Limb (tissue), 2 donors: ENCODE measurements around the gene MYBBP1A.

Experiments used
- DNase-seq, 2 donors: peaks; one replicate each; pipeline ENCODE4 v3.0.0-alpha.2; 2016; ENCODE audit errors: extremely low spot score in 2 of 2

MYBBP1A gene

GRCh38 chr17:4522661-4523060, 32.5 kb downstream of the MYBBP1A start:
- DNase-seq = no peak

GRCh38 chr17:4520894-4521600, 34.1 kb downstream of the MYBBP1A start:
- no peak for DNase-seq

- DNase-seq = no peak
Measured at GRCh38 chr17:4520060-4520893, 34.9 kb downstream of the MYBBP1A start.

GRCh38 chr17:4519361-4519788, 35.8 kb downstream of the MYBBP1A start:
- peak in 1 of 2 donors; percentile 59 for DNase-seq

GRCh38 chr17:4518901-4519300, 36.3 kb downstream of the MYBBP1A start:
- DNase-seq = no peak

- no peak for DNase-seq
Measured at GRCh38 chr17:4516735-4517134, 38.4 kb downstream of the MYBBP1A start.

GRCh38 chr17:4515501-4515900, 39.7 kb downstream of the MYBBP1A start:
- DNase-seq = no peak

- no peak for DNase-seq
Measured at GRCh38 chr17:4514779-4515178, 40.4 kb downstream of the MYBBP1A start.

DNA sequence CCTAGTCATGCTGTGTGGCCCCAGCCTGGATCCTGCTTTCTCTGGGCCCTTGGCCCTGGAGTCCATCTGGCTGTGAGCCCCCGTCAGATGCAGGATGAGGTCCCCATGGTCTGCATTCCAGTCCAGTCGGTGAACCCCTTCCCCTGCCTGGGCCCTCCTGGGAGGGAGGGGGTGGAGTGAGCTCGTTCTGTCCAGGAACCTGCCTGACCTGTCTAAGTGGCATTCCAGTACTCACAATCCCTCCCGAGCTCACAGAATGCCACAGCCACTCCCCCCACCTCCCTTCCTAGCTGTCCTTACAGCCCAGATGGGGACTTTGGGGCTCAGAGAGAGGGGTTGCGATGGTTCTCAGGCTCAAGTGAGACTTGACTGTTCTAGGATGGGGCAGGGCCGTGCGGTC, 41.0 kb downstream of the MYBBP1A start:
- no peak for DNase-seq

- DNase-seq = no peak
Measured at GRCh38 chr17:4513113-4514032, 41.8 kb downstream of the MYBBP1A start.

DNA sequence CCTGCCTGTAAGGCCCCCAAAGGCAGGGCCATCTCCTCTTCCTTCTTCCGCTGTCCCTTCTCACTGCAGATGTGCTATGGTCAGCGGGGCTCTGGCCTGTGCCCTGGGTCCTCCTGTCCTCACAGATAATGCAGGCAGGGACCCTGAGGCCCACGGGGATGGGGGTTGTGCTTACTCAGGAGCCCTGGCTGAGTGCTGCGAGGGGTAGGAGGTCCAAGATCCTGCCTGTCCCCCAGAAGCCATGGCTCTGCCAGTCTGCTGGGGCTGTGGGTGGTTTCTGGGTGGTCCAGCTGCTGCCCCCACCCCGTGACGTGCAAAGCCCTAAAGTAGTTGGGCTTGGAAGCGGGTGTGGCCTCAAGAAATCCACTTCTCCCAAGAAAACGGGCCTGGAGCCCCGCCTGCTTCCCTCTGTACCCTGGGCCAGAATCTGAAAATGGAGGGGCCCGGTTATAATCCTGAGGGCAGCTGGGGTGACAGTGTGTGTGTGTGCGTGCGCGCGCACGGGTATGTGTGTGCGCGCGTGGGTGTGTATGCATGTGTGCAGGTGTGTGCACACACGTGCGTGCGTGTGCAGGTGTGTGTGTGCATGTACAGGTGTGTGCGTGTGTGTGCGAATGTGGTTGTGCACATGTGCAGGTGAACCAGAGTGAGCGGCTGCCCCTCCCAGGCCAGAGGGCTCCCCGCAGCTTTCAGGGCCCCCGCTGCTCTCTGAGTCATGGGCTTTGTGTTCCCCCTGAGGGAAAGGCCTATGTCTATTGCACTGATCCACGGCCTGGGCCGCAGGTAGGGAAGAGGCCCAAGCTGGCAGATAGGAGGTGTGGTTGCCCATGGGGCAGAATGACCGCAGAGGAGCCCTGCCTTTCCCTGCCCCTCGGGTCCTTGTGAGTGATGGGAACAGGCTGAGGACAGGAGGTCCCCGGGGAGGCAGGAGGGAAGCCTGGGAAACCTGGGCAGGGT, 42.8 kb downstream of the MYBBP1A start:
- DNase-seq = no peak

- DNase-seq = no peak
Measured at GRCh38 chr17:4511199-4511932, 43.8 kb downstream of the MYBBP1A start.

GRCh38 chr17:4510618-4510941, 44.6 kb downstream of the MYBBP1A start:
- no peak for DNase-seq

- no peak for DNase-seq
Measured at GRCh38 chr17:4509923-4510617, 45.1 kb downstream of the MYBBP1A start.

GRCh38 chr17:4509401-4509800, 45.8 kb downstream of the MYBBP1A start:
- no peak for DNase-seq

GRCh38 chr17:4508207-4508606, 47.0 kb downstream of the MYBBP1A start:
- no peak for DNase-seq

- no peak for DNase-seq
Measured at GRCh38 chr17:4507361-4508111, 47.6 kb downstream of the MYBBP1A start.

DNA sequence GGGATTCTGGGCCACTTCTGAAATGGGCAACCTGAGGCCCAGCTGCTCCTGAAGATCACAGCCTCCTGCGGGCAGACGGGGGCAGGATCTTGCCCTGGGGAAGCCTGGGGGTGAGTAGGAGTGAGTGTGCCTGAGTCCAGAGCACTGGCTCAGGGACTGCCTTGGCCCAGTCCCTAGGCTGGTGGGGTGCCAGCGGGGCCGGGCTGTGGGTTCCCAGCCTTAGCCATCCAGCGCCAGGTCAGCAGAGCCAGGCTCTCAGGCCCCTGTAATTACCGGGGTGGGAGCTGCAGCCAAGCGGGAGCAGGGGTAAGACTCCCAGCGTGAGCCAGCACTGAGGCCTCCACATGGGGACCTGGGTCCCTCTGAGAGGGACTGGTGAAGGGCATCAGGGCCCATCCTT, 48.3 kb downstream of the MYBBP1A start:
- no peak for DNase-seq
